CD4-positive, CD25-positive, alpha-beta regulatory T cell (primary cell): ENCODE data around the gene SLC1A5. TPM values are rescaled to one million over a fixed set of nuclear protein-coding genes. Genes with fewer than 3 reads are reported as not detected.
A peak's percentile ranks its signal among the peaks of the same experiment; 100 is the strongest.
"Not testable (repeated sequence)": the region's sequence is repeated elsewhere in the genome, so short reads cannot be mapped to it uniquely, and the experiment has no call there.

Experiments used
- ATAC-seq, 2 donors: fragments of 150-1000 bp; cut with Tn5 transposase; one replicate each; pipeline ENCODE4 v1.10.0; 2021; ENCODE audit warnings: low read depth in 2 of 2, moderate number of reproducible peaks in 2 of 2, moderate library complexity in 1 of 2
- DNase-seq, 3 donors: peaks; one replicate each; pipeline versions ENCODE4 v3.0.0 to v3.0.0-alpha.2; 2012 to 2022; ENCODE audit warnings: mixed read lengths in 1 of 3
- H3K27ac ChIP-seq: one replicate; pipeline ENCODE4 v1.7.0; 2013; ENCODE audit warnings: mild to moderate bottlenecking, low read length; ENCODE audit not compliant: insufficient read depth, poor library complexity, severe bottlenecking
- H3K27me3 ChIP-seq: one replicate; pipeline ENCODE4 v1.7.0; 2013; ENCODE audit warnings: low read length; ENCODE audit not compliant: control insufficient read depth, insufficient read depth
- H3K36me3 ChIP-seq: one replicate; pipeline ENCODE4 v1.7.0; 2013; ENCODE audit warnings: mild to moderate bottlenecking, low read length, moderate library complexity; ENCODE audit not compliant: control insufficient read depth, insufficient read depth
- H3K4me1 ChIP-seq: 2 replicates; pipeline ENCODE4 v1.7.0; 2013; ENCODE audit warnings: mild to moderate bottlenecking, low read length; ENCODE audit not compliant: insufficient read depth, control insufficient read depth, poor library complexity, severe bottlenecking
- H3K4me3 ChIP-seq: one replicate; pipeline ENCODE4 v1.7.0; 2013; ENCODE audit warnings: low read depth, mild to moderate bottlenecking, low read length, moderate library complexity
- H3K9me3 ChIP-seq, 2 experiments: 1 replicate in 1 of 2; 2 replicates in 1 of 2; pipeline ENCODE4 v1.7.0; 2013; ENCODE audit warnings: low read length in 2 of 2, mild to moderate bottlenecking in 1 of 2, moderate library complexity in 1 of 2; ENCODE audit not compliant: control insufficient read depth in 2 of 2
- H3K27ac Mint-ChIP-seq, 3 donors: one replicate each; pipeline ENCODE4 v1.8.0; 2020 to 2022; ENCODE audit warnings: mild to moderate bottlenecking in 3 of 3, mixed read lengths in 3 of 3, moderate library complexity in 2 of 3
- H3K27me3 Mint-ChIP-seq: one replicate; pipeline ENCODE4 v1.8.0; 2022; ENCODE audit warnings: mild to moderate bottlenecking, mixed read lengths
- H3K36me3 Mint-ChIP-seq: one replicate; pipeline ENCODE4 v1.8.0; 2020; ENCODE audit warnings: mixed read lengths
- H3K4me1 Mint-ChIP-seq, 4 donors: one replicate each; pipeline ENCODE4 v1.8.0; 2020 to 2022; ENCODE audit warnings: mixed read lengths in 4 of 4, mild to moderate bottlenecking in 1 of 4
- H3K4me3 Mint-ChIP-seq, 4 donors: one replicate each; pipeline ENCODE4 v1.8.0; 2020 to 2022; ENCODE audit warnings: mild to moderate bottlenecking in 4 of 4, mixed read lengths in 4 of 4, moderate library complexity in 3 of 4
- H3K9me3 Mint-ChIP-seq, 7 donors: one replicate each; pipeline ENCODE4 v1.8.0; 2020 to 2022; ENCODE audit warnings: mixed read lengths in 7 of 7, mild to moderate bottlenecking in 3 of 7, moderate library complexity in 2 of 7
- polyA plus RNA-seq, 4 donors: library from polyadenylated mRNA; unstranded; fragments of 300-500 nt; fragmentation: Illumina TruSeq; gene quantifications; one replicate each; pipeline ENCODE4 v1.2.3, GENCODE V29; 2021
- total RNA-seq: library from RNA; stranded (reverse); gene quantifications from one replicate; pipeline ENCODE4 v1.2.3, GENCODE V29; 2022

The SLC1A5 gene
- total and polyA plus RNA-seq, 5 donors from 2014 or later: 23.6 to 28.8 (median 26.6) TPM

GRCh38 chr19:46776927-46777911 is 11.2 kb downstream of the SLC1A5 start:
- DNase-seq (no peak), ATAC-seq (no peak)
- H3K27me3 ChIP-seq: no peaks in the 10 kb centered on the region
- Mint-ChIP-seq H3K4me3 (no peak overlapping the region), H3K9me3 (no peaks in the 10 kb centered on the region), H3K27me3 (no peaks in the 10 kb centered on the region), H3K27ac (no peak overlapping the region), H3K4me1 (peaks cover 0 to 5% (median 0%) of the 10 kb centered on the region in 4 donors), H3K36me3 (peaks cover 27% of the 10 kb centered on the region)
- H3K36me3 ChIP-seq: peaks cover 59% of the 10 kb centered on the region
- no peaks in the 10 kb centered on the region for H3K4me1 ChIP-seq
- H3K9me3 ChIP-seq: no peaks in the 10 kb centered on the region
- no peak overlapping the region for H3K4me3 ChIP-seq
- no peak overlapping the region for H3K27ac ChIP-seq

GRCh38 chr19:46775642-46776258 is 12.6 kb downstream of the SLC1A5 start:
- no peaks in the 10 kb centered on the region for H3K9me3 Mint-ChIP-seq
- DNase-seq: no peak
- H3K27me3 Mint-ChIP-seq: no peaks in the 10 kb centered on the region
- H3K9me3 ChIP-seq: no peaks in the 10 kb centered on the region
- H3K27ac Mint-ChIP-seq: peak overlapping the region in 1 of 3 donors; percentile 23
- H3K4me3 Mint-ChIP-seq: no peak overlapping the region
- no peaks in the 10 kb centered on the region for H3K27me3 ChIP-seq
- H3K4me1 Mint-ChIP-seq: peaks cover 0 to 5% (median 0%) of the 10 kb centered on the region in 4 donors
- H3K36me3 ChIP-seq: peaks cover 46% of the 10 kb centered on the region
- H3K4me3 ChIP-seq: no peak overlapping the region
- no peaks in the 10 kb centered on the region for H3K4me1 ChIP-seq
- H3K27ac ChIP-seq: no peak overlapping the region
- ATAC-seq: no peak
- H3K36me3 Mint-ChIP-seq: peaks cover 20% of the 10 kb centered on the region

DNA sequence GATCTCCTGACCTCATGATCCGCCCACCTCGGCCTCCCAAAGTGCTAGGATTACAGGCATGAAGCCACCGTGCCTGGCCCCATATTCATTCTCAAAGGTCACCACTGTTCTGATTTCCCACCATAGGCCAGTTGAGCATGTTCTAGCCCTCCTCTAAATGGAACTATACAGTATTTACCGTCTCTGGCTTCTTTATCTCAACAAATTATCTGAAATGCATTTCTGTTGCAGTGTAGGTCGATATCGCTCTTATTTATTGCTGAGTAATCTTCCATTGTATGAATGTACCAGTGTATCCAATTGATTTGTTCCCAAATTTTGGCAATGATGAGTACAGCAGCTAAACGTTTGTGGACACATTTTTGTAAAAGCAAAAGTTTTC is 15.4 kb downstream of the SLC1A5 start:
- ATAC-seq: no peak
- peaks cover 14% of the 10 kb centered on the region for H3K36me3 Mint-ChIP-seq
- Histone ChIP-seq H3K27ac (no peak overlapping the region), H3K4me1 (no peaks in the 10 kb centered on the region), H3K36me3 (peaks cover 31% of the 10 kb centered on the region), H3K4me3 (no peak overlapping the region), H3K9me3 (no peaks in the 10 kb centered on the region), H3K27me3 (no peaks in the 10 kb centered on the region)
- no peaks in the 10 kb centered on the region for H3K9me3 Mint-ChIP-seq
- H3K4me1 Mint-ChIP-seq: peaks cover 0 to 5% (median 0%) of the 10 kb centered on the region in 4 donors
- H3K27ac Mint-ChIP-seq: no peak overlapping the region
- DNase-seq: no peak
- H3K27me3 Mint-ChIP-seq: no peaks in the 10 kb centered on the region
- no peak overlapping the region for H3K4me3 Mint-ChIP-seq

GRCh38 chr19:46772170-46773017 is 16.0 kb downstream of the SLC1A5 start:
- Histone ChIP-seq H3K4me3 (no peak overlapping the region), H3K27ac (no peak overlapping the region), H3K27me3 (no peaks in the 10 kb centered on the region), H3K36me3 (peaks cover 27% of the 10 kb centered on the region), H3K4me1 (no peaks in the 10 kb centered on the region), H3K9me3 (no peaks in the 10 kb centered on the region)
- Mint-ChIP-seq H3K36me3 (peaks cover 14% of the 10 kb centered on the region), H3K4me1 (peaks cover 0 to 5% (median 0%) of the 10 kb centered on the region in 4 donors), H3K27me3 (no peaks in the 10 kb centered on the region), H3K4me3 (no peak overlapping the region), H3K9me3 (no peaks in the 10 kb centered on the region), H3K27ac (no peak overlapping the region)
- DNase-seq (no peak), ATAC-seq (no peak)

GRCh38 chr19:46768746-46769145 is 19.6 kb downstream of the SLC1A5 start:
- not testable (repeated sequence) for H3K9me3 ChIP-seq, H3K27me3 ChIP-seq

DNA sequence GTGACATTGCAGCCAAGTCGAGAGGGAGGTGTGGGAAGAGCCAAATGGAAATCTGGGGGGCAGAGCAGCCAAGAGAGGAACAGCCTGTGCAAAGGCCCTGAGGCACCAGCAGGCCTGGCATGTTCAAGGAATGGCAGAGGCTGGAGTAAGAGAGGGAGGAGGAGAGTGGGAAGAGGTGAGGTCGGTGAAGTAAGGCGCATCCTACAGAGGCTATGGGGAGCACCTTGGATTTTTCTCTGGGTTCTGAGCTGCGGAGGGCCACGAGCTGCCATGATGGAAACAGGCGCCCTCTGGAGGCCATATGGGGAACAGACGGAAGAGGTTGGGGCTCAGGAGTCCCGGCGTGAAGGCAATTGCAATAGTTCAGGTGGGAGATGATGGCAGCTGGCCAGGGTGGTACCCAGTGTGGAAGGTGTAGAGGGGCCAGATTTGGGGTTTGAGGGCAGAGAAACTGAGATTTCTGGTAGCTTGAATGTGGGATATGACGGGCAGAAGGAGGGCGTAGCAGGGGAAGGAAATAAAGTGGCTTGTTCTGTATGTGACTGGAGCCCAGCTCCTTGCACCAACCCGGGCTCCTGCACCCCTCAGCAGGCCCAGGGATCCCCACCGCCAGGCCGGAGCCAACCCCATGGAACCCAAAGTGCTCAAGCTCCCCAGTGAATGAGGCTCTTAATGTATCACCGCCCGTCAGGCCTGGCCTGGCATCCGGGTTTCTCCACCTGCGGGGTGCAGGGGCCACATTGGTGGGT is 21.7 kb downstream of the SLC1A5 start:
- DNase-seq (peak; percentile 42 to 71 (median 52)), ATAC-seq (peak; percentile 65 to 76)
- H3K36me3 Mint-ChIP-seq: peaks cover 4% of the 10 kb centered on the region
- Histone ChIP-seq H3K36me3 (no peaks in the 10 kb centered on the region), H3K9me3 (no peaks in the 10 kb centered on the region), H3K4me1 (peaks cover 3% of the 10 kb centered on the region), H3K4me3 (no peak overlapping the region), H3K27me3 (no peaks in the 10 kb centered on the region), H3K27ac (no peak overlapping the region)
- H3K27me3 Mint-ChIP-seq: no peaks in the 10 kb centered on the region
- H3K4me3 Mint-ChIP-seq: no peak overlapping the region
- no peaks in the 10 kb centered on the region for H3K9me3 Mint-ChIP-seq
- H3K4me1 Mint-ChIP-seq: peaks cover 0 to 4% (median 1%) of the 10 kb centered on the region in 4 donors
- peak overlapping the region in 1 of 3 donors; percentile 89 for H3K27ac Mint-ChIP-seq

More at GRCh38 chr19:46768746-46769145, 19.6 kb downstream of the SLC1A5 start:
- DNase-seq, H3K27ac ChIP-seq, H3K27ac Mint-ChIP-seq, H3K4me3 Mint-ChIP-seq, H3K4me1 Mint-ChIP-seq, H3K36me3 Mint-ChIP-seq, H3K4me3 ChIP-seq, H3K4me1 ChIP-seq, H3K9me3 Mint-ChIP-seq, H3K27me3 Mint-ChIP-seq, H3K36me3 ChIP-seq, ATAC-seq: not testable (repeated sequence)

GRCh38 chr19:46764817-46765291 is 23.5 kb downstream of the SLC1A5 start:
- no peaks in the 10 kb centered on the region for H3K27me3 ChIP-seq
- H3K4me1 ChIP-seq: peaks cover 3% of the 10 kb centered on the region
- no peak overlapping the region for H3K27ac ChIP-seq
- H3K4me1 Mint-ChIP-seq: peaks cover 0 to 4% (median 1%) of the 10 kb centered on the region in 4 donors
- H3K27ac Mint-ChIP-seq: no peak overlapping the region
- no peaks in the 10 kb centered on the region for H3K36me3 ChIP-seq
- peak overlapping the region in 1 of 4 donors; percentile 21 for H3K4me3 Mint-ChIP-seq
- H3K36me3 Mint-ChIP-seq: peaks cover 4% of the 10 kb centered on the region
- no peaks in the 10 kb centered on the region for H3K9me3 ChIP-seq
- no peaks in the 10 kb centered on the region for H3K9me3 Mint-ChIP-seq
- H3K4me3 ChIP-seq: no peak overlapping the region
- H3K27me3 Mint-ChIP-seq: no peaks in the 10 kb centered on the region
- ATAC-seq (no peak), DNase-seq (no peak)
